HCT116 (cell line): ENCODE results near the gene HOXA11. TPM values are rescaled to one million over a fixed set of nuclear protein-coding genes. Genes with fewer than 3 reads are reported as not detected.

ENCODE experiments used
- ATAC-seq: fragments of 200-7000 bp; cut with Tn5 transposase; 2 replicates; pipeline ENCODE4 v1.9.1; 2020; ENCODE audit warnings: mild to moderate bottlenecking, moderate library complexity
- BruUV-seq: library from RNA; stranded (reverse); fragments of 400-500 nt; replicated peaks from 2 replicates; lab custom pipeline; 2021; lab: Mats Ljungman, UMichigan
- CTCF ChIA-PET: fragments of 300-600 bp; sonication (Branson Sonifier 250); formaldehyde crosslinking; loops from one replicate; lab custom pipeline; 2021; ENCODE audit warnings: antibody characterized with exemption; lab: Charles Lee
- POLR2A ChIA-PET: fragments of 300-600, 350-600 bp; sonication (Branson Sonifier 250); formaldehyde crosslinking; loops from one replicate; lab custom pipeline; 2021; ENCODE audit warnings: antibody characterized with exemption; lab: Charles Lee
- RAD21 ChIA-PET, 2 experiments: fragments of 300-600 bp; sonication (Branson Sonifier 250); formaldehyde crosslinking; loops; one replicate each; lab custom pipeline; 2023; ENCODE audit warnings: low total read pairs in 2 of 2; ENCODE audit not compliant: uncharacterized antibody in 2 of 2, unreplicated experiment in 2 of 2, low non-redundant PET in 1 of 2; lab: Charles Lee
- DNase-seq: peaks from one replicate; pipeline ENCODE4 v3.0.0-alpha.2; 2010; ENCODE audit warnings: low read depth, low spot score
- H2AFZ ChIP-seq: fragments of 200-600 bp; shearing (Covaris generic), sonication (generic); 2 replicates; pipeline ENCODE4 v1.6.1; 2017; ENCODE audit warnings: low read depth, mixed run types, mixed read lengths, antibody characterized with exemption, low read length; ENCODE audit not compliant: poor library complexity, severe bottlenecking
- H3K27ac ChIP-seq: 2 replicates; pipeline ENCODE4 v1.5.1; 2012; ENCODE audit warnings: low read depth, low read length
- H3K27me3 ChIP-seq: fragments of 200-600 bp; sonication (generic); 2 replicates; pipeline ENCODE4 v1.6.1; 2016; ENCODE audit warnings: mixed run types, low read length, mixed read lengths; ENCODE audit not compliant: insufficient read depth
- H3K36me3 ChIP-seq, 2 experiments: fragments of 200-500 bp in 1 of 2; fragments of 200-600 bp in 1 of 2; sonication (Bioruptor generic) in 1 of 2; sonication (generic) in 1 of 2; 2 replicates each; pipeline versions ENCODE4 v1.5.1 to v1.6.1; 2014 to 2016; ENCODE audit warnings: low read length in 2 of 2, inconsistent platforms in 1 of 2, mixed read lengths in 1 of 2, mixed run types in 1 of 2; ENCODE audit not compliant: insufficient read depth in 2 of 2, control insufficient read depth in 1 of 2
- H3K4me1 ChIP-seq, 2 experiments: fragments of 200-600 bp in 1 of 2; sonication (generic) in 1 of 2; 2 replicates each; pipeline versions ENCODE4 v1.5.1 to v1.6.1; 2012 to 2017; ENCODE audit warnings: low read length in 2 of 2, inconsistent platforms in 1 of 2, mild to moderate bottlenecking in 1 of 2, mixed read lengths in 1 of 2, mixed run types in 1 of 2, moderate library complexity in 1 of 2; ENCODE audit not compliant: insufficient read depth in 2 of 2, control insufficient read depth in 1 of 2
- H3K4me2 ChIP-seq: fragments of 200-600 bp; sonication (generic); 2 replicates; pipeline ENCODE4 v1.6.1; 2017; ENCODE audit warnings: mixed run types, low read length, mixed read lengths
- H3K4me3 ChIP-seq, 2 experiments: fragments of 200-600 bp in 1 of 2; sonication (generic) in 1 of 2; replicated peaks in 1 of 2; 2 replicates each; pipeline ENCODE4 v1.5.1; 2011 to 2016; ENCODE audit warnings: low read length in 2 of 2, control low read depth in 1 of 2, low read depth in 1 of 2, mild to moderate bottlenecking in 1 of 2, mixed read lengths in 1 of 2, mixed run types in 1 of 2
- H3K79me2 ChIP-seq: fragments of 200-600 bp; sonication (generic); 2 replicates; pipeline ENCODE4 v1.6.1; 2017; ENCODE audit warnings: mild to moderate bottlenecking, mixed run types, low read length, moderate library complexity, mixed read lengths; ENCODE audit not compliant: insufficient read depth
- H3K9ac ChIP-seq: fragments of 200-600 bp; sonication (generic); 2 replicates; pipeline ENCODE4 v1.6.1; 2016; ENCODE audit warnings: low read length, mixed read lengths
- H3K9me2 ChIP-seq: fragments of 200-600 bp; sonication (generic), shearing (Covaris generic); 2 replicates; pipeline ENCODE4 v1.6.1; 2017; ENCODE audit warnings: mixed run types, mild to moderate bottlenecking, moderate library complexity; ENCODE audit not compliant: insufficient read depth
- H3K9me3 ChIP-seq, 2 experiments: fragments of 200-500 bp in 1 of 2; fragments of 200-600 bp in 1 of 2; sonication (Bioruptor generic) in 1 of 2; sonication (generic) in 1 of 2; 2 replicates each; pipeline ENCODE4 v1.6.1; 2014 to 2017; ENCODE audit warnings: low read length in 2 of 2, mixed read lengths in 2 of 2, inconsistent platforms in 1 of 2, low read depth in 1 of 2, mild to moderate bottlenecking in 1 of 2, mixed run types in 1 of 2, moderate library complexity in 1 of 2; ENCODE audit not compliant: control insufficient read depth in 1 of 2, insufficient read depth in 1 of 2
- H4K20me1 ChIP-seq: fragments of 200-600 bp; sonication (generic), shearing (Covaris generic); 2 replicates; pipeline ENCODE4 v1.6.1; 2017; ENCODE audit warnings: mixed run types, mild to moderate bottlenecking, moderate library complexity; ENCODE audit not compliant: insufficient read depth
- CBX3 ChIP-seq: IDR thresholded peaks from 2 replicates; pipeline ENCODE4 v1.6.1; 2012; ENCODE audit warnings: low read depth
- CEBPB ChIP-seq: IDR thresholded peaks from 2 replicates; pipeline ENCODE4 v1.6.1; 2012; ENCODE audit warnings: low read depth
- FOSL1 ChIP-seq: IDR thresholded peaks from 2 replicates; pipeline ENCODE4 v1.6.1; 2012; ENCODE audit warnings: low read depth
- MAX ChIP-seq: IDR thresholded peaks from 2 replicates; pipeline ENCODE4 v1.6.1; 2012
- POLR2A ChIP-seq: IDR thresholded peaks from 2 replicates; pipeline ENCODE4 v1.7.0; 2011; ENCODE audit warnings: borderline replicate concordance; ENCODE audit not compliant: insufficient read depth, insufficient read length; ENCODE audit errors: extremely low read depth
- RAD21 ChIP-seq: IDR thresholded peaks from 2 replicates; pipeline ENCODE4 v1.6.1; 2012; ENCODE audit warnings: low read depth, mild to moderate bottlenecking
- ZBTB33 ChIP-seq: IDR thresholded peaks from 2 replicates; pipeline ENCODE4 v1.6.1; 2011; ENCODE audit warnings: mild to moderate bottlenecking, low read length, moderate library complexity; ENCODE audit not compliant: insufficient replicate concordance; ENCODE audit errors: extremely low read depth
- intact Hi-C: fragments of 100-400 bp; cut with micrococcal nuclease; formaldehyde crosslinking; loops from 2 replicates; pipeline ENCODE4 v1.10.0; 2022
- total RNA-seq: library from RNA; stranded (reverse); gene quantifications from one replicate; pipeline ENCODE4 v1.2.1, GENCODE V29; 2021; ENCODE audit not compliant: unreplicated experiment

Gene HOXA11
- total RNA-seq, 1 experiment from 2014 or later = 6.8 TPM

- no peaks in the 10 kb centered on the region for H3K9me2 ChIP-seq
- H3K4me1 ChIP-seq = peaks cover 21 to 58% of the 10 kb centered on the region in 2 experiments
- H3K27me3 ChIP-seq = no peaks in the 10 kb centered on the region
- CTCF ChIA-PET = no interaction called here
- POLR2A ChIA-PET = no interaction called here
- intact Hi-C loops = loop anchor here (5.0 kb wide), 1 partner anchor 302 kb away; no protein-coding TSS in a partner anchor
- no peaks in the 10 kb centered on the region for H4K20me1 ChIP-seq
- H3K79me2 ChIP-seq = peaks cover 35% of the 10 kb centered on the region
- no peak overlapping the region for H3K4me2 ChIP-seq
- H2AFZ ChIP-seq = no peak overlapping the region
- TF ChIP-seq CEBPB (no peak), FOSL1 (no peak), CBX3 (no peak)
- no peaks in the 10 kb centered on the region for H3K9me3 ChIP-seq
- RAD21 ChIA-PET = no interaction called here
- H3K27ac ChIP-seq = 0 out of 2 replicates have a peak overlapping the region, but pooled peaks have one; percentile 91
- TSS peak; percentile 11 for BruUV-seq
- no peak overlapping the region for H3K4me3 ChIP-seq
- H3K9ac ChIP-seq = no peak overlapping the region
- DNase-seq = no peak
- no peak for ATAC-seq
- no peaks in the 10 kb centered on the region for H3K36me3 ChIP-seq
Measured at GRCh38 chr7:27154369-27154768, 30.7 kb downstream of the HOXA11 start.

GRCh38 chr7:27153526-27153925 is 31.5 kb downstream of the HOXA11 start:
- Histone ChIP-seq H3K9me3 (no peaks in the 10 kb centered on the region), H3K79me2 (peaks cover 44% of the 10 kb centered on the region), H3K9ac (no peak overlapping the region), H4K20me1 (no peaks in the 10 kb centered on the region), H3K36me3 (no peaks in the 10 kb centered on the region), H3K27ac (no peak overlapping the region), H3K4me3 (no peak overlapping the region), H3K4me2 (no peak overlapping the region; the same call in 1 of the 2 replicates), H3K9me2 (no peaks in the 10 kb centered on the region), H2AFZ (no peak overlapping the region), H3K27me3 (no peaks in the 10 kb centered on the region), H3K4me1 (peaks cover 23 to 66% of the 10 kb centered on the region in 2 experiments)
- ChIA-PET CTCF (interaction anchor here (1.6 kb wide), 1 partner anchor 9 kb away, joined by 6 read pairs; no protein-coding TSS in a partner anchor), POLR2A (no interaction called here), RAD21 (no interaction called here)
- BruUV-seq = no TSS peak
- TF ChIP-seq CBX3 (no peak), MAX (no peak), ZBTB33 (no peak), CEBPB (no peak), RAD21 (no peak), POLR2A (no peak)
- no peak for DNase-seq
- intact Hi-C loops = loop anchor here (5.0 kb wide), 1 partner anchor 301 kb away; no protein-coding TSS in a partner anchor
- no peak for ATAC-seq
